GM12873 (cell line): Measurements from ENCODE around the gene TAAR8.

Experiments
- CTCF ChIP-seq: IDR thresholded peaks from 2 replicates; pipeline ENCODE4 v1.5.1; 2012; ENCODE audit warnings: low read depth, mild to moderate bottlenecking, moderate library complexity, low read length, control low read depth; ENCODE audit not compliant: insufficient read depth; ENCODE audit errors: missing control alignments

TAAR8 gene

DNA sequence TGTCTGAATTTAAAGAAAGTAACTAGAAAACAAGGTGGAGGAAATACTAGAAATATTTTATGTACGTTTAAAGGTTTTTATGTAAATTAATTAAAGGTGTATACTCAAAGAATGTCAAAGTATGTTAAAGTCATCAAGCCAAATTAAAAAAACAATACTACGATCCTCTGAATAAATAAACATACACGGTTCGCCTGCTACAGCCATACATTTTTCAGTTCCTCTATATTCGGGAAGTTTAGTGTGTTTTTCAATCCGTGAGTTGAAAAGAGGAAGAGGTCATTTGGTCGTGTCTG, 40.2 kb upstream of the TAAR8 start:
- no peak for TF ChIP-seq CTCF

- no peak for TF ChIP-seq CTCF
Measured at GRCh38 chr6:132512638-132513632, 39.5 kb upstream of the TAAR8 start, which contains the start of gene STX7. TSS of gene STX7 (minus strand) at chr6:132513116. CDS start at chr6:132503530, 9,586 bp downstream.

GRCh38 chr6:132513831-132514545, 38.5 kb upstream of the TAAR8 start:
- TF ChIP-seq CTCF, result no peak

- TF ChIP-seq CTCF, result no peak
Measured at GRCh38 chr6:132515386-132515785, 37.1 kb upstream of the TAAR8 start.

- no peak for TF ChIP-seq CTCF
Measured at GRCh38 chr6:132520953-132521352, 31.5 kb upstream of the TAAR8 start.

- no peak for TF ChIP-seq CTCF
Measured at GRCh38 chr6:132524646-132525045, 27.8 kb upstream of the TAAR8 start.

GRCh38 chr6:132525866-132526265, 26.6 kb upstream of the TAAR8 start:
- TF ChIP-seq CTCF, result no peak
